ENCODE results near the gene MICA.

GRCh38 chr6:31393932-31394331, 9.5 kb upstream of the MICA start:
- TF ChIP-seq GATA2 (IDR thresholded peaks at IDR 0.05; ENCODE audit: low read depth, low read length) (no peak), GATA3 (IDR thresholded peaks at IDR 0.05; ENCODE audit: low read depth, low read length) (no peak)

Measured in SH-SY5Y (cell line).